Measurements from ENCODE around the gene MAP3K8. TPM values are rescaled to one million over a fixed set of nuclear protein-coding genes. Genes with fewer than 3 reads are reported as not detected.

Gene MAP3K8
- total RNA-seq, 1 donor from 2014 or later = 22.0 TPM

DNA sequence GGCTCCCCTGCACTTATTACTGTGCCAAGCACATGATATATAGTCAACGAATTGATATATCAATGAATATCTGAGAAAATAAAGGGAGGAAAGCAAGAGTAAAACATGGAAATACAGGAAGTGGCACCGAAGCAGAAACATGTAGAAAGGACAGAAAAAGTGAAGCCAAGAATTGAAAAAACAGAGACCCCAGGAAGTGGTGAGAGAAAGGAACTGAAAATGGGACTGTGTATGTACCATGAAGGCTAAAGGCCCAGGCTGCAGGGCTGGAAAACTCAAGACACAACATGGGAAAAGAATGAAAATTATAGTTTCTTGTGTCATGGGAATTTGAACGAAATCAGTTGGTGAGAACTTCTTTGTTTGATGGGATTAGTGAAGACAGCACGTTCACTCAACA lies 60.6 kb downstream of the MAP3K8 start:
- intact Hi-C loops (cut with micrococcal nuclease) = no loop called here
- H3K27me3 Mint-ChIP-seq = peaks cover 5% of the 10 kb centered on the region
- peaks cover 5% of the 10 kb centered on the region for H3K9me3 Mint-ChIP-seq
- H3K4me3 Mint-ChIP-seq = no peak overlapping the region
- peak overlapping the region; percentile 43 for H3K27ac Mint-ChIP-seq
- no peak for DNase-seq
- peaks cover 67% of the 10 kb centered on the region for H3K4me1 Mint-ChIP-seq
- no peaks in the 10 kb centered on the region for H3K36me3 Mint-ChIP-seq (ENCODE audit: low read depth)

DNA sequence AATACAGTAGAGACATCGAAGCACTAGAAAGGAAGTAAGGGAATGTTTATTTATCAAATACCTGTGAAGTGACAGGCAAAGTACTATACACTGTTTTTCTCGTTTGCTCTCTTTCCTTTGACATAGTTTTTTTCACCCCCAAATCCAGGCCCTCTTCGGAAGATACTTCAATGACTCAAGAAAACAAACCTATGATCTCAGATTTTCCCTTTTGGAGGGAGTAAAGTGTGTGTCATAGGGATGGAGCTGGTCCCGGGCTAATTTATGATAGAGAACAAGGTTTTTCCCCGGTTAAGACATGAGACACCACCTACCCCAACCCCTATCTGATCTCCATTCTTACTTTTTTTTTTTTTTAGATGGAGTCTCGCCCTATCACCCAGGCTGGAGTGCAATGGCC lies 61.7 kb downstream of the MAP3K8 start:
- Mint-ChIP-seq H3K4me1 (peaks cover 71% of the 10 kb centered on the region), H3K4me3 (no peak overlapping the region), H3K27ac (no peak overlapping the region), H3K36me3 (ENCODE audit: low read depth) (peaks cover 4% of the 10 kb centered on the region), H3K27me3 (no peaks in the 10 kb centered on the region), H3K9me3 (peaks cover 5% of the 10 kb centered on the region)
- DNase-seq = no peak
- intact Hi-C loops (cut with micrococcal nuclease) = no loop called here

DNA sequence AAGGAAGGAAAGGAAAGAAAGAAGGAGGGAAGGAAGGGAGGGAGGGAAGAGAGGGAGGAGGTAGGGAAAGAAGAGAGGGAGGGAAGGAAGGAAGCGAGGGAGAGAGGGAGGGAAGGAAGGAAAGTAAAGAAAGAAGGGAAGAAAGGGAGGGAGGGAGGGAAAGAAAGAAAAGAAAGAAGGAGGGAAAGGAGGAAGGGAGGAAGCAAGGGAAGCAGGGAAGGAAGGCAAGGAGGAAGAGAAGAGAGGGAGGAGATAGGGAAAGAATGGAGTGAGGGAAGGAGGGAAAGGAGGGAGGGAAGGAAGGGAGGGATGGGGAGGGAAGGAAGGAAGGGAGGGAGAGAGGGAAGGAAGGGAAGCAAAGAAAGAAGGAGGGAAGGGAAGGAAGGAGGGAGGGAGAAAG lies 65.8 kb downstream of the MAP3K8 start:
- no peaks in the 10 kb centered on the region for H3K9me3 Mint-ChIP-seq
- H3K27me3 Mint-ChIP-seq = peaks cover 1% of the 10 kb centered on the region
- no peak overlapping the region for H3K4me3 Mint-ChIP-seq
- peaks cover 69% of the 10 kb centered on the region for H3K4me1 Mint-ChIP-seq
- H3K27ac Mint-ChIP-seq = no peak overlapping the region
- intact Hi-C loops (cut with micrococcal nuclease) = no loop called here
- DNase-seq = no peak
- peaks cover 4% of the 10 kb centered on the region for H3K36me3 Mint-ChIP-seq (ENCODE audit: low read depth)

DNA sequence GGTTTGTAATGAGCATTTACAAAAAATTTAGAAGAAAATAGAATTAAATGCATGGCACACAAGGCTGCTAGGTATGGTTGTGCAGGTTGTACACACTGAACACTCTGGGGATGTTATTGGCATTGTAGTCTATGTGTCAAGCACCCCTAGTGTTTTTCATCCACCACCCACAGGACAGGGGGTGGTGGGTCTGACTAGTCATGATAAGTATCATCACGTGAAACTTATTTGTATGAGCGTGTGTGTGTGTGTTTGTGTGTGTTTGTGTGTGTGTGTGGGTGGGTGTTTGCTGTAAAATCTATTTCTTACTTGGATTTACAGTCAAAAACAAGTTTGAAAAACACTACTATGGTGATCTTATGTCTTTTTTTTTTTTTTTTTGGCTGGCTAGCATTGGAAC lies 66.5 kb downstream of the MAP3K8 start:
- peak overlapping the region; percentile 71 for H3K27ac Mint-ChIP-seq
- peaks cover 1% of the 10 kb centered on the region for H3K27me3 Mint-ChIP-seq
- intact Hi-C loops (cut with micrococcal nuclease) = no loop called here
- no peak overlapping the region for H3K4me3 Mint-ChIP-seq
- peaks cover 4% of the 10 kb centered on the region for H3K36me3 Mint-ChIP-seq (ENCODE audit: low read depth)
- DNase-seq = no peak
- no peaks in the 10 kb centered on the region for H3K9me3 Mint-ChIP-seq
- H3K4me1 Mint-ChIP-seq = peaks cover 71% of the 10 kb centered on the region

DNA sequence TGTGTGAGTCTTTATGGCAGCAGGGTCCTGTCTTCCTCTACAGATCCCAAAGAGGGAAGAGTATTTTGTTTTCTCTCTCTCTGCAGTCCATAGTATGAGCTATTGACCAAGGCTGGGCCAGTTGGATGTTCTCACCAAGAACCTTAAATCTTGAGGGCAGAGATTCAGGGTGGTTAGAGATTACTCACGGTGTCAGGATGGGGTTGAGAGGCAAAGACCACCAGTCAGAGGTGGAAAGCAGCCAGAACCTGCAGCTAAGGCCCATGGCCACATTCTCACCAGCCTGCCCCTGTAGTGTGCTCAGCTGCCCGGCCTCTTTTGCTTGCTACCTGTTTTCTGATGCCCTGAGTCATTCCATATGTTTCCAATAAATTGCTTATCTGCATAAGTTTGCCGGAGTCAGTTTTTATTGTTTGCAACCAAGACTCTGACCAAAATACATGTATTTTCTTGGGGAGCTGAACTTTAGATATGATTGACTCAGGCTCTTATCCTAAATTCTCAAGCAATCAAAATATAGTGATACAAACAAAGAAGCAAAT lies 67.0 kb downstream of the MAP3K8 start:
- intact Hi-C loops (cut with micrococcal nuclease) = no loop called here
- no peak overlapping the region for H3K27ac Mint-ChIP-seq
- no peaks in the 10 kb centered on the region for H3K9me3 Mint-ChIP-seq
- no peak overlapping the region for H3K4me3 Mint-ChIP-seq
- DNase-seq = no peak
- peaks cover 4% of the 10 kb centered on the region for H3K36me3 Mint-ChIP-seq (ENCODE audit: low read depth)
- H3K27me3 Mint-ChIP-seq = peaks cover 1% of the 10 kb centered on the region
- peaks cover 76% of the 10 kb centered on the region for H3K4me1 Mint-ChIP-seq

DNA sequence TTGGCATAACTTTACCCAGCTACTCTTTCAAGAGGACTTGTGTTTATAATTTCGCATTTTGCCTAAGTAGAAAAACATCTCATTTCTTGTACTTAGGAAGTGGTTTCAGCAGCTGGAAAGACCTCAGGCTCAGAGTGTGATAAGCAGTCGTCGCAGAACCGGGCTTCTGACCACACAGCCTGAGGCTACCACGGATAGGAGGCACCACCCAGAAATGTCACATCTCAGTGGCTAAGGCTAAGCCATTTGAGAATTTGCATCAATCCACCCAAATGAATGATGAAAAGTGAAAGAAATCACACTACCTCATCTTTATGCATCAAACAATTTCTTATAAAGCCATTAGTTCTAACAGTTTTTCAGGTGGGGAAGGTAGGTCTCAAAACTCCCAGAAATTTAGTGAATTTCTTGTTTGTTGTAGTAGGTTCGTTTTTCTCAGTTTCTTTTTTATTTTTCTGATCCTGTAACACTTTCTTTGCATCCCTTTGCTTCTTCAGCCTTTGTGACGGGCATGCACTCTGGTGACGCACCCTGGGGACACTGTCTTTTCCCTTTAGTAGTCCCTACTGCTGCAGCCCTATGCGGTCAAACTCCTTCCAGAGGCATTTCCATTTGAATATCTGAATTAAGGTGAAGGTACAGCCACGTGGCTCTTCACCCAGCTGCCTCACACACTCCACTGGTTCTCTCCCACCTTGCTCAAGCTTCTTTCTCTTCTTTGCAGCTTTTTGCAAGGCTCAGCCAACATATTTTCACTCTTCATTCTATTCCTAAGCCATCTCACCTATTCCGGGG lies 68.5 kb downstream of the MAP3K8 start:
- Mint-ChIP-seq H3K9me3 (no peaks in the 10 kb centered on the region), H3K27me3 (peaks cover 1% of the 10 kb centered on the region), H3K4me3 (peak overlapping the region; percentile 38), H3K27ac (peak overlapping the region; percentile 62), H3K36me3 (ENCODE audit: low read depth) (peaks cover 4% of the 10 kb centered on the region), H3K4me1 (peaks cover 71% of the 10 kb centered on the region)
- intact Hi-C loops (cut with micrococcal nuclease) = loop anchor here (2.0 kb wide), 2 partner anchors 26 to 66 kb away; no protein-coding TSS in a partner anchor
- DNase-seq = peak; percentile 90

DNA sequence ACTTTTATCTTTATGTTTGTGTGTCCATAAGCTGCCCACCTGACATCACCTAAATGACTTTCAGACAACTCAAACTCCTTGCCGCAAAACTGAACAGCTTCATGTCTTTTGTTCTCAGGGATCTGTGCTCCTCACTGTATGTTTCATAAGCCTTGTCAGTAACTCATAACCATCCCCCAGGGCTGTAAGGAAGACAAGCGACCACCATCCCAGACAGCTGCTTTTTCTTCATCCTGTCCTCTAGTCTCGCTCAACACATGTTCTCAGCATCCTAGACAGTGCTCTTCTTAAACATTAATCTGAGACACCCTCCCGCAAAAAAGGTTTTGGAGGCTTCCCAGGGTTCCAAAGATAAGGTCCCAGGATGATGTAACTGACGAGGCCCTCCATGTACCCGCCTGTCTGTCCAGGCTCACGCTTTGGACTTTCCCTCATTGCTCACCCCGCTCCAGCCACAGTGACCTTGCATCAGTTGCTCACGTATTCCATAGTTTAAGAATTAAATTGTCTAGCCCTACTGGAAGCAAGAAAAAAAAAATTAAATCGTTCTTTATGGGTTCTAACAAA lies 69.8 kb downstream of the MAP3K8 start:
- H3K27me3 Mint-ChIP-seq = peaks cover 1% of the 10 kb centered on the region
- peaks cover 4% of the 10 kb centered on the region for H3K36me3 Mint-ChIP-seq (ENCODE audit: low read depth)
- DNase-seq = no peak
- peak overlapping the region; percentile 1 for H3K27ac Mint-ChIP-seq
- H3K9me3 Mint-ChIP-seq = no peaks in the 10 kb centered on the region
- H3K4me1 Mint-ChIP-seq = peaks cover 57% of the 10 kb centered on the region
- no peak overlapping the region for H3K4me3 Mint-ChIP-seq
- intact Hi-C loops (cut with micrococcal nuclease) = loop anchor here (2.0 kb wide), 2 partner anchors 25 to 67 kb away; no protein-coding TSS in a partner anchor

DNA sequence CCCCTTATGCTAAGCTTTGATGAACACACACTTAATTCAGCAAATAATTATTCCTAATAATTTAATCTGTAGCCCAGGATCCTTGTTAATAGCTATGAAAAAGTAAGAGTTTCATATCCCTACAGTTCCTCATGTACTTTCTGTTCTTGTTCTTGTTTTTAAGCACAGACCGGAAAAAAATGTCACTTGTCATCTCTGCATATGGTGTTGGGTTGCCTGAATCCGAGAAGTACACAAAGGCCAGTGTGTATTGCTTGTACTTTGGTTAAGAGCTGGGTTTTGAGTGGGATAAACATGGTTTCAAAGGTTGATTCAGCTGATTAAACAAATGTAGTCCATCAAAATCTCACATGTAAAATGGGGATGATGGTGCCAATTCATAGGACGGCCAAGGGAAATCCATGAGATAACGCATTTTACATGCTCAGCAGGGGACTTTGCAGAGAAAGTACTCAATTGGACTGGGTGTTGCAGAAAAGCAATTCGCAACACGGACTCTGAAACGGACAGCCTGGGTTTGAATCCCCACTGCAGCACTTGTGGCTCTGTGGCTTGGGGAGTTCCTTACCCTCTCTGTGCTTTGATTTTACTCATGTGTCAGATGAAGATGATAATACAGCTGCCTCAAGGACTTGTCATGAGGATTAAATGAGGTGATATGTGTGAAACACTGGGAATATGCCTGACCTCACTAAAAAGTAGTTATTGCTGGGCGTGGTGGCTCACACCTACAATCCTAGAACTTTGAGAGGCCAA lies 71.7 kb downstream of the MAP3K8 start:
- H3K9me3 Mint-ChIP-seq = no peaks in the 10 kb centered on the region
- no peak for DNase-seq
- no peak overlapping the region for H3K27ac Mint-ChIP-seq
- H3K4me1 Mint-ChIP-seq = peaks cover 56% of the 10 kb centered on the region
- peaks cover 1% of the 10 kb centered on the region for H3K27me3 Mint-ChIP-seq
- H3K4me3 Mint-ChIP-seq = no peak overlapping the region
- no peaks in the 10 kb centered on the region for H3K36me3 Mint-ChIP-seq (ENCODE audit: low read depth)
- intact Hi-C loops (cut with micrococcal nuclease) = no loop called here

DNA sequence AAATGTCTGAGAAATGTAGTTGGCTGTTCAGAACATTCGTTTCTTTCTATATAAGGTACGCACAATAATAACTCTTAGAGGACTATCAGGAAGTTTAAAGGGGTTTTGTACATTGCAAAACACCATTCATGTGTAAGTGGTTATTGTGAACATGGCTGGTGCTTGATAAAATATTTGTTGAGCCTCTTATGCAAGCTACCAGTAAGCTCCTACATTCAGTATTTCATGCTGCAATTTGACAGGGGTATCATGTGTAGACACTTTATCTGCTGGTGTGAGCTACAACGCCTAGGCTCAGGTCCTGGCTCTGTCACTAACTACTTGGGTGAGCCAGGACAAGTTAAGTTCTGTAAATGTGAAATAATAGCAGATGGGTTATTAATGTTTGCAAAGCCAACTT lies 75.5 kb downstream of the MAP3K8 start:
- Mint-ChIP-seq H3K27me3 (no peaks in the 10 kb centered on the region), H3K9me3 (no peaks in the 10 kb centered on the region), H3K4me3 (no peak overlapping the region), H3K36me3 (ENCODE audit: low read depth) (peaks cover 2% of the 10 kb centered on the region), H3K4me1 (peaks cover 32% of the 10 kb centered on the region), H3K27ac (no peak overlapping the region)
- intact Hi-C loops (cut with micrococcal nuclease) = no loop called here
- no peak for DNase-seq

DNA sequence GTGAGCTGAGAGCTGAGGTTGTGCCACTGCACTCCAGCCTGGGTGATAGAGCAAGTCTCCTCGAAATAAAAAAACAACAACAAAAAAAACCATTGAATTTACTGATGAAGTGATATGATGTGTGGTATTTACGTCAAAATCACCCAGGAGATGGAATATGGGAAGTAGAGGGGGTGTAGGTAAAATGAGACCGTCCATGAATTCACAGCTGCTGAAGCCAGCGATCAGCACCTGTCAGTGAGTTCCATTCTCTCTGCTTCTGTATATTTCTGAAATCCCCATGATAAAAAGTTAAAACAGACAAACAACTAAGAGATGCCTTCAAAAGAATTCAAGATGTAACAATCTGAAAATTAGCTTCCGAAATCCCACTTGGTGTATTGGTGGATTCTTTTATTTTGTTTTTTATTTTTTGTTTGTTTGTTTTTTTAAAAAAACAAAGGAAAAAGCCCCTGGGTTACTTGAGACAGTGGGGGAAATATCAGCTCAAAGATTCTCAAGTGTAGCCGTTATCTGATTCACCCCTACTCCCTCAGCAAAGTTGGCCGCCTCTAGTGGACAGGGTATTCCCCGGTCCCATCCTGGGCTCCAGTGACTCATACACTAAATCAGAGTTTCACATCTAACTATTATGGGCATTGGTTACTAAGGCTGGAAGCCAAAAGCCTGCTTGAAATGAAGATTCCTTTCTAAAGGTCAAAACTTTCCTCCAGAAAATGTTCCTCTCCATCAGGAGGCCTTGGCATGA lies 76.4 kb downstream of the MAP3K8 start:
- DNase-seq = no peak
- Mint-ChIP-seq H3K36me3 (ENCODE audit: low read depth) (peaks cover 2% of the 10 kb centered on the region), H3K9me3 (no peaks in the 10 kb centered on the region), H3K4me3 (no peak overlapping the region), H3K4me1 (peaks cover 30% of the 10 kb centered on the region), H3K27me3 (no peaks in the 10 kb centered on the region), H3K27ac (peak overlapping the region; percentile 69)
- intact Hi-C loops (cut with micrococcal nuclease) = loop anchor here (2.0 kb wide), 1 partner anchor 18 kb away; no protein-coding TSS in a partner anchor

DNA sequence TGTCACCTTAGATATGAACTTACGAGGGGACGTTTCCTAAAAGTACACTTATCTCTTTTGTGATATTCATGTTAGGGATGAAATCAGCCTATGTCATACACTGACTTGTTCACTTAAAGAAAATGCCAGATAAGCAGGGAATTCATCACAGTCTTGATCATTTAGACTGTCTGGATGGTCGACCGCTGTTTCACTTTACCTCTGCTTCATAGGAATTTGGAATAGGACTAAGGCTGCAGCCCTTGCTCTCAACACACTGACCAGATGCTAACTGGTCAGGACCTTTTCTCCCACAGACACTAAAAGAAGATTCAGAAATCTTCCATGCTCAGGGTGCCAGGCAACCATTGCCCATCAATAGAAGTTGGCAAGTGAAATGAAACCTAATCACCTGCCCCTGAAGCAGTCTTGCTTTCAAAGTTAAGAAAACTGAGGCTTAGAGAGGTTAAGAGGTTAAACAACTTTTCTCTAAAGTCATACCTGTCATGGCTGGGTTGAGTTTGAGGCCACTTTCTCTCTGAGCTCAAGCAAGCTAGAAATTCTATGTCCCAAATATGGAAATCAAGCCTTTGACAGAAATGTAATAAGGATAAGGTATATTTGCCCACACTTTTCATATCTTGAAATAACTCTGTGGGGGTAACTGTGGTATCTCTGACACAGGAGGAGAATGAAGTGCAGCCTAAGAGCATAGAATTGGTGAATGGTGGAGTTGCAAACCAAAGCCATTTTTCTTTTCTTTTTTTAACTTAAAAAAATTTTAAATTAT lies 77.1 kb downstream of the MAP3K8 start:
- Mint-ChIP-seq H3K27ac (peak overlapping the region; percentile 74), H3K36me3 (ENCODE audit: low read depth) (peaks cover 2% of the 10 kb centered on the region), H3K4me1 (peaks cover 22% of the 10 kb centered on the region), H3K27me3 (no peaks in the 10 kb centered on the region), H3K9me3 (no peaks in the 10 kb centered on the region), H3K4me3 (no peak overlapping the region)
- intact Hi-C loops (cut with micrococcal nuclease) = loop anchor here (2.0 kb wide), 1 partner anchor 18 kb away; no protein-coding TSS in a partner anchor
- no peak for DNase-seq

Measured in activated CD4-positive, alpha-beta T cell treated with anti-CD3 and anti-CD28 coated beads, Interleukin-2, amount 10 ng/mL, durations not matched to agents 24 days and 14 days (primary cell).